HepG2 (cell line): ENCODE data around the gene TMEM121. TPM values are rescaled to one million over a fixed set of nuclear protein-coding genes. Genes with fewer than 3 reads are reported as not detected.
A peak's percentile ranks its signal among the peaks of the same experiment; 100 is the strongest.

Experiments
- ATAC-seq: fragments of 200-7000 bp; cut with Tn5 transposase; 3 replicates; pipeline ENCODE4 v1.9.1; 2020; ENCODE audit warnings: mild to moderate bottlenecking, moderate library complexity
- BruUV-seq: library from RNA; stranded (reverse); fragments of 400-500 nt; replicated peaks from 2 replicates; lab custom pipeline; 2021; lab: Mats Ljungman, UMichigan
- CTCF ChIA-PET: fragments of 300-600 bp; formaldehyde crosslinking; extraction: SDS; loops from one replicate; lab custom pipeline; 2021; ENCODE audit warnings: low total read pairs, inconsistent platforms, low intra/inter-chr PET ratio; lab: Yijun Ruan, JAX
- POLR2A ChIA-PET: fragments of 350-600 bp; sonication (Branson Sonifier 250); formaldehyde crosslinking; loops from one replicate; lab custom pipeline; 2020; ENCODE audit warnings: antibody characterized with exemption, inconsistent platforms; lab: Yijun Ruan, JAX
- DNase-seq: peaks from one replicate; pipeline ENCODE4 v3.0.0-alpha.2; 2015; ENCODE audit warnings: low spot score
- FAIRE-seq: peaks from 3 replicates; lab custom pipeline; 2011; peaks lifted over from hg19 to GRCh38; lab: Jason Lieb, UNC
- H2AFZ ChIP-seq: one replicate; pipeline ENCODE4 v1.6.1; 2011; ENCODE audit warnings: low read length, inconsistent platforms
- H3K27ac ChIP-seq: fragments of 300-600 bp; 3 replicates; pipeline ENCODE4 v1.8.0; 2011; ENCODE audit warnings: mixed run types, mild to moderate bottlenecking, mixed read lengths, low read length, inconsistent platforms; ENCODE audit not compliant: insufficient read depth; ENCODE audit errors: extremely low read length
- H3K27me3 ChIP-seq, 2 experiments: fragments of 200-600 bp in 1 of 2; 2 replicates in 1 of 2; 3 replicates in 1 of 2; pipeline versions ENCODE4 v1.6.0 to v1.8.0; 2011; ENCODE audit warnings: low read length in 2 of 2, mild to moderate bottlenecking in 2 of 2, moderate library complexity in 2 of 2, inconsistent platforms in 1 of 2; ENCODE audit not compliant: insufficient read depth in 2 of 2, control insufficient read depth in 1 of 2
- H3K36me3 ChIP-seq, 2 experiments: fragments of 200-600 bp in 1 of 2; replicated peaks in 1 of 2; 2 replicates in 1 of 2; 3 replicates in 1 of 2; pipeline versions ENCODE4 v1.5.1 to v1.8.0; 2011; ENCODE audit warnings: low read length in 2 of 2, inconsistent platforms in 1 of 2; ENCODE audit not compliant: insufficient read depth in 2 of 2, control insufficient read depth in 1 of 2
- H3K4me1 ChIP-seq: 2 replicates; pipeline ENCODE4 v1.5.1; 2012; ENCODE audit warnings: low read length, inconsistent platforms; ENCODE audit not compliant: insufficient read depth
- H3K4me2 ChIP-seq: 2 replicates; pipeline ENCODE4 v1.6.0; 2011; ENCODE audit warnings: low read depth, low read length, inconsistent platforms
- H3K4me3 ChIP-seq, 3 experiments: fragments of 200-600 bp in 1 of 3; sonication (generic), shearing (Covaris generic) in 1 of 3; replicated peaks in 1 of 3; 2 replicates each; pipeline ENCODE4 v1.5.1; 2011 to 2016; ENCODE audit warnings: low read length in 3 of 3, inconsistent platforms in 2 of 3, low read depth in 2 of 3, mild to moderate bottlenecking in 2 of 3, control low read depth in 1 of 3, mixed read lengths in 1 of 3; ENCODE audit not compliant: insufficient read depth in 1 of 3
- H3K79me2 ChIP-seq: one replicate; pipeline ENCODE4 v1.6.1; 2011; ENCODE audit warnings: low read length, inconsistent platforms; ENCODE audit not compliant: insufficient read depth
- H3K9ac ChIP-seq: 2 replicates; pipeline ENCODE4 v1.6.0; 2011; ENCODE audit warnings: mild to moderate bottlenecking, low read depth, low read length, inconsistent platforms; ENCODE audit not compliant: insufficient read depth
- H3K9me3 ChIP-seq: 2 replicates; pipeline ENCODE4 v1.5.1; 2012; ENCODE audit warnings: mild to moderate bottlenecking, low read length
- H4K20me1 ChIP-seq: 2 replicates; pipeline ENCODE4 v1.6.0; 2011; ENCODE audit warnings: inconsistent platforms, mild to moderate bottlenecking, low read length, moderate library complexity; ENCODE audit not compliant: insufficient read depth
- DDIT3 ChIP-seq: sonication (generic); formaldehyde crosslinking; IDR thresholded peaks from 2 replicates; pipeline ENCODE4 v1.4.0; 2020; ENCODE audit warnings: mild to moderate bottlenecking, missing genetic modification reagents
- ETV5 ChIP-seq: IDR thresholded peaks from 2 replicates; pipeline ENCODE4 v1.6.1; 2018; ENCODE audit warnings: missing biosample characterization, missing genetic modification reagents, inconsistent platforms, borderline replicate concordance
- HNF1B ChIP-seq: sonication (generic); formaldehyde crosslinking; IDR thresholded peaks from 2 replicates; pipeline ENCODE4 v1.5.1; 2020; ENCODE audit warnings: mild to moderate bottlenecking, moderate library complexity, missing genetic modification reagents
- HOXA3 ChIP-seq: sonication (generic); formaldehyde crosslinking; IDR thresholded peaks from 2 replicates; pipeline ENCODE4 v1.5.0; 2020; ENCODE audit warnings: missing genetic modification reagents
- RERE ChIP-seq: IDR thresholded peaks from 2 replicates; pipeline ENCODE4 v1.6.1; 2016; ENCODE audit warnings: low read depth, missing genetic modification reagents, missing compliant biosample characterization
- SOX5 ChIP-seq: IDR thresholded peaks from 2 replicates; pipeline ENCODE4 v1.6.1; 2016; ENCODE audit warnings: borderline replicate concordance
- ZFX ChIP-seq: sonication (generic); formaldehyde crosslinking; IDR thresholded peaks from 2 replicates; pipeline ENCODE4 v1.4.0; 2020; ENCODE audit warnings: mild to moderate bottlenecking, low read depth, missing genetic modification reagents, moderate library complexity
- ZNF331 ChIP-seq: sonication (generic); formaldehyde crosslinking; IDR thresholded peaks from 2 replicates; pipeline ENCODE4 v1.4.0; 2020; ENCODE audit warnings: missing genetic modification reagents
- ZNF644 ChIP-seq: IDR thresholded peaks from 2 replicates; pipeline ENCODE4 v1.6.1; 2016; ENCODE audit warnings: low read depth
- ZNF687 ChIP-seq: sonication (generic); formaldehyde crosslinking; IDR thresholded peaks from 2 replicates; pipeline ENCODE4 v1.5.1; 2020; ENCODE audit warnings: mild to moderate bottlenecking, missing genetic modification reagents, moderate library complexity
- WGBS: methylation state at CpG from one replicate; pipeline ENCODE4 v1.1.6; 2017; ENCODE audit warnings: low lambda C conversion rate; 5-methylcytosine and 5-hydroxymethylcytosine counted together
- in situ Hi-C: cut with HindIII; loops from 2 replicates; pipeline ENCODE4 v1.10.0; 2017; ENCODE audit warnings: low pct_unique_long_range_greater_than_20kb; ENCODE audit not compliant: extremely low pct_ligation_motif_present
- intact Hi-C: fragments of 100-400 bp; cut with micrococcal nuclease; formaldehyde crosslinking; loops from one replicate; pipeline ENCODE4 v1.10.0; 2022; ENCODE audit not compliant: unreplicated experiment
- polyA plus RNA-seq, 8 experiments: library from polyadenylated mRNA; depleted of rRNA in 3 of 8; stranded (reverse) in 7 of 8; unstranded in 1 of 8; fragments of >200 nt; fragmentation: Illumina TruSeq in 4 of 8; extraction: Trizol in 4 of 8; gene quantifications; 2 replicates each; pipeline versions ENCODE4 v1.2.1 to v1.2.3, GENCODE V29; 2011 to 2016; ENCODE audit warnings: low read depth in 4 of 8, missing spikeins in 1 of 8, mixed read lengths in 1 of 8; ENCODE audit not compliant: insufficient read depth in 1 of 8
- total RNA-seq, 5 experiments: library from RNA; depleted of rRNA; stranded (reverse); fragments of >200 nt; fragmentation: Illumina TruSeq; extraction: Trizol; gene quantifications; 2 replicates each; pipeline ENCODE4 v1.2.3, GENCODE V29; 2016; ENCODE audit warnings: low read depth in 1 of 5

TMEM121 gene
- total and polyA plus RNA-seq, 2 of the 13 experiments (the other 11 are each of a cell fraction or from before 2014, with no cell fraction given), result 6.6 to 19.0 TPM

GRCh38 chr14:105529569-105530284 is 3.3 kb downstream of the TMEM121 start:
- FAIRE-seq, result no peak
- peak; percentile 50 for DNase-seq
- intact Hi-C loops (loop anchor here (2.0 to 5.0 kb wide), 2 partner anchors 49 to 157 kb away; no protein-coding TSS in a partner anchor), in situ Hi-C loops (loop anchor here (5.0 kb wide), 3 partner anchors 42 to 152 kb away; partner anchors contain the start of gene CRIP1)
- H3K9me3 ChIP-seq, result no peaks in the 10 kb centered on the region
- H3K27ac ChIP-seq, result no peak overlapping the region
- no peak overlapping the region for H2AFZ ChIP-seq
- ChIA-PET CTCF (interaction anchor here (1.4 to 4.1 kb wide), 2 partner anchors 48 to 159 kb away, joined by 4 to 15 read pairs; no protein-coding TSS in a partner anchor), POLR2A (no interaction called here)
- 0 out of 5 replicates have a peak, but pooled peaks cover 0 to 6% of the 10 kb centered on the region in 2 experiments for H3K36me3 ChIP-seq
- H3K9ac ChIP-seq, result no peak overlapping the region
- no TSS peak for BruUV-seq
- H3K4me3 ChIP-seq, result no peak overlapping the region; a peak in 1 of 6 replicates
- peak; percentile 10; the same call in 1 of the 3 replicates for ATAC-seq
- H3K4me1 ChIP-seq, result peaks cover 50% of the 10 kb centered on the region
- H3K27me3 ChIP-seq, result peaks cover 3 to 32% of the 10 kb centered on the region in 2 experiments; a peak in 4 of 5 replicates
- no peaks in the 10 kb centered on the region for H4K20me1 ChIP-seq
- 93% methylated on average over 41 of the region's 63 CpGs for WGBS
- H3K4me2 ChIP-seq, result peak overlapping the region; percentile 32; the same call in 1 of the 2 replicates
- H3K79me2 ChIP-seq, result no peaks in the 10 kb centered on the region
- TF ChIP-seq ZFX, result peak; percentile 31; the same call in 1 of the 2 replicates
- TF ChIP-seq ZNF644 (CRISPR knock-in tag), result no peak
- TF ChIP-seq RERE (CRISPR knock-in tag), result no peak
- no peak for TF ChIP-seq DDIT3 (CRISPR knock-in tag)
- no peak for TF ChIP-seq HOXA3 (CRISPR knock-in tag)
- TF ChIP-seq ZNF687 (CRISPR knock-in tag), result peak; percentile 50; the same call in 1 of the 2 replicates
- TF ChIP-seq ETV5, result peak; percentile 30; the same call in 1 of the 2 replicates
- TF ChIP-seq SOX5, result peak; percentile 28; the same call in 1 of the 2 replicates
- peak; percentile 45; the same call in 1 of the 2 replicates for TF ChIP-seq HNF1B
- 0 out of 2 replicates have a peak, but pooled peaks have one; percentile 11 for TF ChIP-seq ZNF331 (CRISPR knock-in tag)
